ENCODE data around the gene GNG14.

Gene GNG14

GRCh38 chr19:12669270-12670158 is 18.3 kb upstream of the GNG14 start:
- H3K27ac ChIP-seq = peak overlapping the region; percentile 87
- ChIA-PET POLR2A (ENCODE audit: low non-redundant PET) (interaction anchor here (0.5 kb wide), 1 partner anchor 8 kb away, joined by 3 read pairs; no protein-coding TSS in a partner anchor), CTCF (no interaction called here)
- peak; percentile 66 for DNase-seq (ENCODE audit: low spot score)
- no peak for TF ChIP-seq CTCF (conservative IDR thresholded peaks at IDR 0.05; ENCODE audit: low read depth)

GRCh38 chr19:12670159-12670928 is 17.5 kb upstream of the GNG14 start:
- DNase-seq (ENCODE audit: low spot score) = no peak
- CTCF ChIA-PET = no interaction called here
- no peak for TF ChIP-seq CTCF (conservative IDR thresholded peaks at IDR 0.05; ENCODE audit: low read depth)
- POLR2A ChIA-PET (ENCODE audit: low non-redundant PET) = no interaction called here
- H3K27ac ChIP-seq = peak overlapping the region; percentile 87

GRCh38 chr19:12672744-12673143 is 15.1 kb upstream of the GNG14 start:
- ChIA-PET POLR2A (ENCODE audit: low non-redundant PET) (no interaction called here), CTCF (interaction anchor here (0.5 to 1.4 kb wide), 5 partner anchors 9 to 613 kb away, joined by 3 to 5 read pairs (median 4); partner anchors contain the start of gene DHPS)
- H3K27ac ChIP-seq = peak overlapping the region; percentile 32
- DNase-seq (ENCODE audit: low spot score) = no peak
- no peak for TF ChIP-seq CTCF (conservative IDR thresholded peaks at IDR 0.05; ENCODE audit: low read depth)

DNA sequence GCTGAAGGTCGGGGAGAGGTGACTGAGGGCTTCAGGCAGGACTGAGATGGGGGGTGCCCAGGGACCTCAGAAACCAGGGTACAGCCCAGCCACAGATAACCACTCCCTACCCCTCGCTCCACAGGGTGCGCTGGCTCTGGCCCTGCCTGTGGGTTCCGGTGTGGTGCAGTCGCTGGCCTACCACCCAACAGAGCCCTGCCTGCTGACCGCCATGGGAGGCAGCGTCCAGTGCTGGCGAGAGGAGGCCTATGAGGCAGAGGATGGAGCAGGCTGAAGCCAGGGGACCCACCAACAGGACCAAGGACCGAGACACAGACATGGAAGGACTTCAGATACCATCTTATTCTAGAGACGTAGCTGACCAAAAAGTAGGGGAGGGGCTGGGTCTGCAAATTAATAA is 12.4 kb upstream of the GNG14 start:
- ChIA-PET POLR2A (ENCODE audit: low non-redundant PET) (no interaction called here), CTCF (no interaction called here)
- no peak for TF ChIP-seq CTCF (conservative IDR thresholded peaks at IDR 0.05; ENCODE audit: low read depth)

DNA sequence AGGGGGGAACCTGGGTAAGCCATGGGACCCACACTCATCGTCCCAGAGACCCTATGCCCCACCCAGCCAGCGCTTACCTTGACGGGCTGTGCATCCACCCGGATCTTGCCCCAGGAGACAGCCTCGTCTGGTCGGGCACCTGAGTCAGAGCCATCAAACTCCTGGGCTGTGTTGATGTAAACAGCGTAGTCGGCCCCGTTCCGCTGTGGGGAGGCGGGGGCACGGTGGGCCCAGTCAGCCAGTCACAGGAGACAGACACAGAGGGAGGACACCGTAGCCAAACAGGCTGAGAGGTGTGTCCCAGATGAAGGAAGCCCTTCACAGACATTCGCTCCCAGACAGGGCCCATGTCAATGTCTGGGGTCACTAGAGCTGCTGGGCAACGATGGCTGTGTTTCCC is 11.9 kb upstream of the GNG14 start:
- ChIA-PET CTCF (interaction anchor here (1.4 kb wide), 1 partner anchor 172 kb away, joined by 6 read pairs; no protein-coding TSS in a partner anchor), POLR2A (ENCODE audit: low non-redundant PET) (no interaction called here)
- no peak for DNase-seq (ENCODE audit: low spot score)
- TF ChIP-seq CTCF (conservative IDR thresholded peaks at IDR 0.05; ENCODE audit: low read depth) = no peak
- peak overlapping the region; percentile 40 for H3K27ac ChIP-seq

More for the DNA sequence above, 12.4 kb upstream of the GNG14 start:
- H3K27ac ChIP-seq = no peak overlapping the region; the same call in 1 of the 2 replicates
- DNase-seq (ENCODE audit: low spot score) = no peak

- peak; percentile 84 for TF ChIP-seq CTCF (conservative IDR thresholded peaks at IDR 0.05; ENCODE audit: low read depth)
- ChIA-PET CTCF (interaction anchor here (0.6 to 1.4 kb wide), 4 partner anchors 37 to 221 kb away, joined by 3 to 6 read pairs (median 6); no protein-coding TSS in a partner anchor), POLR2A (ENCODE audit: low non-redundant PET) (no interaction called here)
- H3K27ac ChIP-seq = peak overlapping the region; percentile 40
- DNase-seq (ENCODE audit: low spot score) = peak; percentile 75
These were observed 11.4 kb upstream of the GNG14 start for GRCh38 chr19:12676384-12676792.

All from RWPE1 (cell line).